Fibroblast of peridontal ligament (primary cell): ENCODE measurements around the gene TAOK2.
A peak's percentile ranks its signal among the peaks of the same experiment; 100 is the strongest.

Source experiments
- DNase-seq: peaks from one replicate; pipeline ENCODE4 v3.0.0-alpha.2; 2010; ENCODE audit errors: extremely low read depth

The TAOK2 gene

GRCh38 chr16:29963021-29963743 lies 10.5 kb upstream of the TAOK2 start:
- DNase-seq: no peak

- no peak for DNase-seq
These were observed 5.5 kb upstream of the TAOK2 start for GRCh38 chr16:29968205-29968604.

DNA sequence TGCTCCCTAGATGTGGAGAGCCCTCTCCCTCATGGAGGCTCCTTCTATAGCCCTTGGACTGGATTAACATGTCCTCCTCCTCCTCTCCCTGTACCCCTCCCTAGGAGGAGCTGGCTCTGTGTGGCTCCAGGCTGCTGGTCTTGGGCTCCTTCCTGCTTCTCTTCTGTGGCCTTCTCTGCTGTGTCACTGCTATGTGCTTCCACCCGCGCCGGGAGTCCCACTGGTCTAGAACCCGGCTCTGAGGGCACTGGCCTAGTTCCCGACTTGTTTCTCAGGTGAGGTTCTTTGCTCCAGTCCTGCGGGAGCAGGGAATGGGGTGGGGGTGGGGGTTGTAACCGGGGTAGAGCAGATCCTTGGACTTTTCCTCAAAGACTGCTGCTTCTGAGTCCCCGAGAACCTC lies 2.4 kb upstream of the TAOK2 start:
- no peak for DNase-seq

DNA sequence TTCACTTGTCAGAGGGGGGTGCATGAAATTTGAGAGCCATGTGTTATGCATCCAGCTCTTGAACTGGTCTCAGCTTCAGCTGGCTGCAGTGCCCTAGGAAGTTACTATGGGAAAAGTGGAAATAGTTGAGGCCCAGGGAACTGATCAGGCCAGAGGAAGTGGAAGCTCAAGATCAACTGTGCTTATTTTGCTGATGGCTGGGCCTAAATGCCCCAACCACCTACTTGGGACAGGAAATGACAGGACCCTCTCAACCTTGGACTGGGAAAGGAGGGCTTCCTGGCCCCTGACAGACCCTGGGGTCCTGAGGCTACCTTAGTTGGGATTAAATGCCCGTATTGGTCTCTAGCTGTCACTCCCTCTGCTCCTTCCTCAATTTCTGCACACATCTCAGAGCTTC lies 1.2 kb upstream of the TAOK2 start:
- no peak for DNase-seq

DNA sequence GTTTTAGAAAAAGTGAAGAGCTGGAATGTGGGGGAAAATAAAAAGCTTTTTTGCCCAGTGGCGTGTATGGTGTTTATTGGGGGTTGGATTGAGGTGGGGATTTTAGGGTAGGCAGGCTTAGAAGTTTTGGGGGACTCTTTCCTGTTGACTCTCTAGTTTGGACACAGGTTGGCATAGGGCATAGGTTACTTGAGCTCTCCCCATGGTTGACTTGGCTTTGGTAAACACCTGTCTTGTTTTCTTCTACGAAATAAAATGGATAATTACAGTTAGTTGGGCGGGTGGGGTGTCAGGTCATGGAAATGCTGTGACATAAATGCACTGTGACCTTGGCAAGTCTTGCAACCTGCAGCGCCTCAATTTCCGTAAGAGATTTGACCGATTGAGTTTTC lies 680 bp upstream of the TAOK2 start:
- no peak for DNase-seq

DNA sequence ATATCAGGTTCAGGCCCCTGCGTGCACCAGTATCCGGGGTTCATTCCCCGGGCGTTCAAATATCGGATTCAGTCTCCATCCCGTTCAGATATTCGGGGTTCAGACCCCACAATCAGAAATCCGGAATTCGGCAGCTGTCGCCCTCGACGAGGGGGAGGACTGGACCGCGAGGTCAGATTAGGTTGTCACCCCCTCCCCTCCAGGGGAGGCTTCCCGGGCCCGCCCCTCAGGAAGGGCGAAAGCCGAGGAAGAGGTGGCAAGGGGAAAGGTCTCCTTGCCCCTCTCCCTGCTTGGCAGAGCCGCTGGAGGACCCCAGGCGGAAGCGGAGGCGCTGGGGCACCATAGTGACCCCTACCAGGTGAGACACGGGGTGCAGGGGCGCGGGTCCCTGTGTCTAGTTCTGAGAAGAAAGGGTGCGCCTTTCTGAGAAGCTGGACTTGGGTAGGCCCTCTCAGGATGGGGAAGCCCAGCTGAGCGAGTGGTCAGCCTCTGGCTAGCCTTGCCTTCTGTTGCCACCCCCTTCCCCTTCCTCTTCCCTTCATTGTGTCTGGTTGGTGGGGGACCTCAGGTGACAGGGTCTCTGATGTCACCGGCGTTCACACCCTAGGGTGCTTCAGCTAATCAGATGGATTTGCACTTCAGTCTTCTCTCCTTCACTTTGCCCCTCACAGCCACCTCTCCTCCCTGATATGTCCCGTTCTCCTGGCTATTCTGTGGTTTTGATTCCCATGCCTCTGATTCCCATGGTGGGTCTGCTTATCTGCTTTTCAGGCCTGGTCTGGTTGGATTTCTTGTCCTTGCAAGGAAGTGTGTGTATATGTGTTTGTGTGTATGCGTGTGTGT lies 844 bp downstream of the TAOK2 start:
- DNase-seq: no peak

- DNase-seq: no peak
These were observed 1.5 kb downstream of the TAOK2 start for GRCh38 chr16:29975134-29975538.

DNA sequence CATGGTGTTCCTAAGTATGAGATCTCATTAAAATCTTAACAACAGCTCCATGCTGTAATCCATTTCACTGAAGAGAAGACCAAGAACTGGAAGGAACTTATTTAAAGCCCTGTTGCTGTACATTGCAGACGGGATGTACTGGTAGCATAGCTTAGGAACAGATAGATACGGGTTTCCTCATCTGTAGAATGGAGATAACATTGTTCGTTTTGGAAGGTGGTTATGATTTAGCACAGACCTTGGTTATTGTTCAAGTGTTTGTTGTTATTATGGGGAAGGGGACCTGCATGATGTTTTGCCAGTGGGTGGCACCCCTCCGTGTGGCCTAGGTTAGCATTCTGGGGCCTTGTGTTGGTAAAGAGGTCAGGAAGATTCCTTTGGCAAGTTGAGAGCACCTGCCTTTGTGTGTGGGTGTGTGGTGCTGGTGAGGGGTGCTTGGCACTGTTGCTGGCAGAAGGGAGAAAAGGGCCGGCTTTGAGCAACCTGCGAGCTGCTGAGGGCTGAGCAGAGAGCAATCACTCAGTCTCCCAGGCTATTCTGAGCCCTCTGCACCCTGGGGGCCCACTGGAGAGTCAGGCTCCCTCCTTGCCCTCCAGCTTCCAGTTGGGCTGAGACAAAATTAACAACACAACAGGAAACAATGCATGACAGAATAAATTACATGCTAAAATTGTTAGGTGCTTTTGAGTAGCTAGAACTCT lies 2.3 kb downstream of the TAOK2 start:
- DNase-seq: peak; percentile 9

DNA sequence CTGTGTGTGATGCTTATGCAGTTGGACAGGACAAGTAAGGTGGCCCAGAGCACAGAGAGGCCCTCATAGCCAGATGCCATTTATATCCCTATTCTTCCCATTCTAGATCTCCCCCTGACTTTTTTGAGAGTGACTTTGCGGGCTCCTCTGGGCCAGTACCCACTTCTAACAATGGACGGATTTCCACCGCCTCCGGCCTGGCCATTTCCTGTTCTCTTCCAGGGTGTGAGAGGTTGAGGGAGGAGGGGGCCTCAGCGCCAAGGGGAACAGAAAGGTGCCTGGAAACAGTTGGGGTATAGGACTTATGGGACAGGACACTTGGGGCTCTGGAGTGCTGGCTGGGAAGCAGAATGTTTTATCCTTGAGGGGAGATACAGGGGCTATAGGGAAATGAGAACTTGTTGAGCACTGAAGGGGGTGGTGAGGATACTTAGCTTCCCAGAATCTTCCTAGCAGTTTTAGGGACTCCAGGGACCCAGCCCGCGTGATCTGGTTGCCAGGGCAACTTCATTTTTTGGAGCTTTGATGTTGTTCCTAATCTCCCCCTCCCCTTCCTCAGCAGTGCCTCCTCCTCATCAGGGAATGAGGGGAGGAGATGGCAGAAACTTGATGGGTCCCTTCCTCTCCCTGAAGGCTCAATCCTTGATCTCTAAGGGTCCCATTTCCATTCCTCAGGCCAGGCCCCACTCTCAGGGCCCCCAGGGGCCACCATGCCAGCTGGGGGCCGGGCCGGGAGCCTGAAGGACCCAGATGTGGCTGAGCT lies 3.6 kb downstream of the TAOK2 start:
- DNase-seq: no peak

GRCh38 chr16:29978081-29978480 lies 4.4 kb downstream of the TAOK2 start:
- DNase-seq: no peak

DNA sequence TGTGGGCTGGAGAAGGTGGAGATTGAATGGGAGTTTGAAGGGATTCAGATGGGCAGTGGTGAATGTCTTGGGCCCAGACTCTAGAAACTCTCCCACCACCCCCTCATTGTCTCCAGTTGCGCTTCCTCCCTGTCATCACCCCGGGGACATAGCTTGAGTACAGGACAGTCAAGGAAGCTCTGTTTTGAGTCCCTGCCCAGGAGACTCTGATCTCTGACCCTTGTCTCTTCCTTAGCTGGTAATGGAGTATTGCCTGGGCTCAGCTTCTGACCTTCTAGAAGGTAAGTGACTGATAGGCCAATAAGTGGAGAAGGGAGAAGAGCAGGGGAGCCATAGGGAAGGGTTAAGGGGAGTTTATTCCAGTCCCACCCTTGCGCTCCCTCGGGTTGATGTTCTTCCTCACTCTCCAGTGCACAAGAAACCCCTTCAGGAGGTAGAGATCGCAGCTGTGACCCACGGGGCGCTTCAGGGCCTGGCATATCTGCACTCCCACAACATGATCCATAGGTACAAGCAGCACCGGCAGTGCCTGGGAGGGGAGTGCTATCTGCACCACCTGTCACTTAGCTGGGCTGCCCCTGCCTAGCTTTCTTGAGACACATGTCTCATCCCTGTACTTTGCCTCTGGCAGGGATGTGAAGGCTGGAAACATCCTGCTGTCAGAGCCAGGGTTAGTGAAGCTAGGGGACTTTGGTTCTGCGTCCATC lies 5.0 kb downstream of the TAOK2 start:
- DNase-seq: no peak

GRCh38 chr16:29982560-29983419 lies 9.1 kb downstream of the TAOK2 start:
- DNase-seq: no peak

GRCh38 chr16:29983420-29984136 lies 9.9 kb downstream of the TAOK2 start:
- DNase-seq: peak; percentile 72

DNA sequence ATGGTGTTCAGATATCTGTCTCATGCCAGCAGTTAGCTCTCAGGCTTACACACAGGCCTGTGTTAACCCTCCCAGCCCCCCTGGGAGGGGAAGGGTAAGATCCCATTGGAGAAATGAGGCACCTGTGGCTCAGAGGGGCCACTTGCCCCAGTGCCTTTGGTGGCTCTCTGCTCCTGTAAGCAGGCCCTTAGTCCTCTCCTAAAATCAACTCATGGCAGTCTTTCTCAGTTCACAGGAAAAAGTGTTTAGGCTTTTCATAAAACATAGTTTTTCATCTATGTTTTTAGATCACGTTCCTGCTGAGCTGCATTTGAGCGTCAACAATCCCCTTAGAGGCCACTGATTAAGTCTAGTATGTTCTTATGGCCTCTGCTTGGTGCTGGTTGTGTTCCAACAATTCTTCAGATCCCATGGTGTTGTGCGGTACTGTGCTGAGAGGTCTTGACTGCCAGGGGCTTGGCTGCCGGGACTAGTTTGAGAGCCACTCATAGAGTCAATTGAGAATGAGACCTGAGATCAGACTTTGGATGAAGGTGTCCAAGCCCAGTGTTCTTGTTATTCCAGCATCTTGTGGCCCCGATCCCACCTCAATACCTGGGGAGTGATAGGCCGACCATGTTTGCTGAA lies 10.6 kb downstream of the TAOK2 start:
- DNase-seq: no peak

DNA sequence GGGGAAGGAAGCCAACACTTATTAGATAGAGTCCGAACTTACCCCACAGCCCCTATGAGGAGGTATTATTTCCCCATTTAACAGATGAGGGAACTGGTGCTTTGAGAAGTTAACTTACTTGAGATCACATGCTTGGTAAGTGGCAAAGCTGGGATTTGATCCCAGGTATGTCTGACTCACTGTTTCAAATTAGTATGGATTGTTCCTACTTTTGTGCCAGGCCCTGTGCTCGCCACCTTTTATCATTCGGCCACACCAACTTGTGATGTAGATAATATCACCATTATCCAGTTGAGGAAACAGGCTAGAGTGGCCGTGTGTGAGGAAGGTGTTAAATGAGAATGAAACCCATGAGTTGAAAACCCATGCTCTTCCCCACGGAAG lies 11.1 kb downstream of the TAOK2 start:
- no peak for DNase-seq

DNA sequence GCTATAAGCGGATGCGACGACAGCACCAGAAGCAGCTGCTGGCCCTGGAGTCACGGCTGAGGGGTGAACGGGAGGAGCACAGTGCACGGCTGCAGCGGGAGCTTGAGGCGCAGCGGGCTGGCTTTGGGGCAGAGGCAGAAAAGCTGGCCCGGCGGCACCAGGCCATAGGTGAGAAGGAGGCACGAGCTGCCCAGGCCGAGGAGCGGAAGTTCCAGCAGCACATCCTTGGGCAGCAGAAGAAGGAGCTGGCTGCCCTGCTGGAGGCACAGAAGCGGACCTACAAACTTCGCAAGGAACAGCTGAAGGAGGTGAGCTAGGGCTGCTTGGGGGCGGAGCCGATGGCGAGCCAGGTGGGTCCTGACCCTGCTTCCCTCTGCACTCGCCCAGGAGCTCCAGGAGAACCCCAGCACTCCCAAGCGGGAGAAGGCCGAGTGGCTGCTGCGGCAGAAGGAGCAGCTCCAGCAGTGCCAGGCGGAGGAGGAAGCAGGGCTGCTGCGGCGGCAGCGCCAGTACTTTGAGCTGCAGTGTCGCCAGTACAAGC lies 11.7 kb downstream of the TAOK2 start:
- DNase-seq: no peak

DNA sequence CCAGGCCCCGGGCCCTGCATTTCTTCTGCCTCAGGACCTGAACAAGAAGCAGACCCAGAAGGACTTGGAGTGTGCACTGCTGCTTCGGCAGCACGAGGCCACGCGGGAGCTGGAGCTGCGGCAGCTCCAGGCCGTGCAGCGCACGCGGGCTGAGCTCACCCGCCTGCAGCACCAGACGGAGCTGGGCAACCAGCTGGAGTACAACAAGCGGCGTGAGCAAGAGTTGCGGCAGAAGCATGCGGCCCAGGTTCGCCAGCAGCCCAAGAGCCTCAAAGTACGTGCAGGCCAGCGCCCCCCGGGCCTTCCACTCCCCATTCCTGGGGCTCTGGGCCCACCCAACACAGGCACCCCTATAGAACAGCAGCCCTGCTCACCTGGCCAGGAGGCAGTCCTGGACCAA lies 12.6 kb downstream of the TAOK2 start:
- DNase-seq: no peak

DNA sequence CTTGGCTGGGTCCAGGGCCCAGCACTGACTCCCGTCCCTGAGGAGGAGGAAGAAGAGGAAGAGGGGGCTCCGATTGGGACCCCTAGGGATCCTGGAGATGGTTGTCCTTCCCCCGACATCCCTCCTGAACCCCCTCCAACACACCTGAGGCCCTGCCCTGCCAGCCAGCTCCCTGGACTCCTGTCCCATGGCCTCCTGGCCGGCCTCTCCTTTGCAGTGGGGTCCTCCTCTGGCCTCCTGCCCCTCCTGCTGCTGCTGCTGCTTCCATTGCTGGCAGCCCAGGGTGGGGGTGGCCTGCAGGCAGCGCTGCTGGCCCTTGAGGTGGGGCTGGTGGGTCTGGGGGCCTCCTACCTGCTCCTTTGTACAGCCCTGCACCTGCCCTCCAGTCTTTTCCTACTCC lies 13.3 kb downstream of the TAOK2 start:
- DNase-seq: no peak
